Measurements from ENCODE around the gene ARFGEF2.

- peak; percentile 89 for TF ChIP-seq TAF1 (IDR thresholded peaks at IDR 0.05; ENCODE audit: low read depth)
- TF ChIP-seq CTCF (IDR thresholded peaks at IDR 0.05; ENCODE audit: poor library complexity, severe bottlenecking) = peak; percentile 40
- TF ChIP-seq REST (IDR thresholded peaks at IDR 0.05; ENCODE audit: borderline replicate concordance) = peak; percentile 58
- TF ChIP-seq EP300 (conservative IDR thresholded peaks at IDR 0.05; ENCODE audit: poor library complexity, severe bottlenecking) = peak; percentile 11
- TF ChIP-seq POLR2AphosphoS5 (IDR thresholded peaks at IDR 0.05) = peak; percentile 97
- TF ChIP-seq EZH2 (IDR thresholded peaks at IDR 0.05; ENCODE audit: borderline replicate concordance, insufficient read depth, low read length, poor library complexity, severe bottlenecking) = no peak
Observed at GRCh38 chr20:49046087-49046900, 124.8 kb downstream of the ARFGEF2 start, which contains the start of gene CSE1L.
